BLaER1 treated with 17β-estradiol and CSF1 and Interleukin-3, amounts not matched to agents 10 nM and 100 nM (cell line): Measurements from ENCODE around the gene APOBEC3H.

Experiments used
- H3K27ac ChIP-seq, 11 experiments: shearing (Covaris generic); formaldehyde crosslinking; 2 replicates each; pipeline ENCODE4 v1.8.1; 2022
- H3K27me3 ChIP-seq, 11 experiments: shearing (Covaris generic); formaldehyde crosslinking; 2 replicates each; pipeline ENCODE4 v1.8.1; 2022
- H3K36me3 ChIP-seq, 11 experiments: shearing (Covaris generic); formaldehyde crosslinking; 2 replicates each; pipeline ENCODE4 v1.8.1; 2022
- H3K4me1 ChIP-seq, 10 experiments: shearing (Covaris generic); formaldehyde crosslinking; 2 replicates each; pipeline ENCODE4 v1.8.1; 2022
- H3K4me2 ChIP-seq, 11 experiments: shearing (Covaris generic); formaldehyde crosslinking; 2 replicates each; pipeline ENCODE4 v1.8.1; 2022
- H3K4me3 ChIP-seq, 10 experiments: shearing (Covaris generic); formaldehyde crosslinking; 2 replicates each; pipeline ENCODE4 v1.8.1; 2022
- H3K9ac ChIP-seq, 11 experiments: shearing (Covaris generic); formaldehyde crosslinking; 2 replicates each; pipeline ENCODE4 v1.8.1; 2022
- H3K9me3 ChIP-seq, 11 experiments: shearing (Covaris generic); formaldehyde crosslinking; replicated peaks in 1 of 11; 2 replicates each; pipeline ENCODE4 v1.8.1; 2022
- H4K20me1 ChIP-seq, 11 experiments: shearing (Covaris generic); formaldehyde crosslinking; 2 replicates each; pipeline ENCODE4 v1.8.1; 2022
- Cebpa-rat ChIP-seq, 11 experiments: shearing (Covaris generic); IDR thresholded peaks; 2 replicates each; pipeline ENCODE4 v1.8.1; 2022

The APOBEC3H gene

GRCh38 chr22:39130152-39130704 lies 33.2 kb downstream of the APOBEC3H start:
- no peak overlapping the region for H3K27ac ChIP-seq
- peaks cover 0 to 37% (median 15%) of the 10 kb centered on the region in 10 experiments; a peak in 17 of 20 replicates for H3K4me1 ChIP-seq
- no peak for TF ChIP-seq Cebpa-rat (IDR thresholded peaks at IDR 0.05)
- no peak overlapping the region for H3K4me3 ChIP-seq
- H3K27me3 ChIP-seq, result no peaks in the 10 kb centered on the region
- peak overlapping the region in 1 of 11 experiments; percentile 45; a peak in 1 of 22 replicates for H3K9ac ChIP-seq
- H4K20me1 ChIP-seq, result no peaks in the 10 kb centered on the region; a peak in 1 of 22 replicates
- H3K4me2 ChIP-seq, result peak overlapping the region in 3 of 11 experiments; percentile 91 to 97 (median 96); a peak in 6 of 22 replicates
- H3K9me3 ChIP-seq, result no peaks in the 10 kb centered on the region
- H3K36me3 ChIP-seq, result no peaks in the 10 kb centered on the region

- H3K9me3 ChIP-seq, result no peaks in the 10 kb centered on the region
- peaks cover 0 to 37% (median 15%) of the 10 kb centered on the region in 10 experiments; a peak in 17 of 20 replicates for H3K4me1 ChIP-seq
- TF ChIP-seq Cebpa-rat (IDR thresholded peaks at IDR 0.05), result peak in 3 of 11 experiments; percentile 29 to 63 (median 48); a peak in 4 of 22 replicates
- peak overlapping the region in 4 of 11 experiments; percentile 16 to 57 (median 41); a peak in 6 of 22 replicates for H3K27ac ChIP-seq
- peak overlapping the region in 8 of 11 experiments; percentile 18 to 97 (median 80); a peak in 13 of 22 replicates for H3K4me2 ChIP-seq
- H3K27me3 ChIP-seq, result no peaks in the 10 kb centered on the region
- no peak overlapping the region for H3K4me3 ChIP-seq
- no peaks in the 10 kb centered on the region for H3K36me3 ChIP-seq
- H4K20me1 ChIP-seq, result peaks cover 0 to 3% (median 0%) of the 10 kb centered on the region in 11 experiments; a peak in 1 of 22 replicates
- peak overlapping the region in 6 of 11 experiments; percentile 9 to 55 (median 35); a peak in 4 of 22 replicates for H3K9ac ChIP-seq
These were observed 34.1 kb downstream of the APOBEC3H start for GRCh38 chr22:39130892-39131855.

- peak overlapping the region in 4 of 11 experiments; percentile 83 to 97 (median 94); a peak in 8 of 22 replicates for H3K4me2 ChIP-seq
- no peak for TF ChIP-seq Cebpa-rat (IDR thresholded peaks at IDR 0.05)
- peak overlapping the region in 1 of 11 experiments; percentile 43; a peak in 1 of 22 replicates for H3K27ac ChIP-seq
- H3K9me3 ChIP-seq, result no peaks in the 10 kb centered on the region
- H3K9ac ChIP-seq, result no peak overlapping the region
- H4K20me1 ChIP-seq, result 0 out of 22 replicates have a peak, but pooled peaks cover 0 to 3% (median 0%) of the 10 kb centered on the region in 11 experiments
- H3K27me3 ChIP-seq, result no peaks in the 10 kb centered on the region
- peaks cover 0 to 37% (median 15%) of the 10 kb centered on the region in 10 experiments; a peak in 17 of 20 replicates for H3K4me1 ChIP-seq
- H3K36me3 ChIP-seq, result no peaks in the 10 kb centered on the region
- no peak overlapping the region for H3K4me3 ChIP-seq
These were observed 35.2 kb downstream of the APOBEC3H start for GRCh38 chr22:39132281-39132680.

DNA sequence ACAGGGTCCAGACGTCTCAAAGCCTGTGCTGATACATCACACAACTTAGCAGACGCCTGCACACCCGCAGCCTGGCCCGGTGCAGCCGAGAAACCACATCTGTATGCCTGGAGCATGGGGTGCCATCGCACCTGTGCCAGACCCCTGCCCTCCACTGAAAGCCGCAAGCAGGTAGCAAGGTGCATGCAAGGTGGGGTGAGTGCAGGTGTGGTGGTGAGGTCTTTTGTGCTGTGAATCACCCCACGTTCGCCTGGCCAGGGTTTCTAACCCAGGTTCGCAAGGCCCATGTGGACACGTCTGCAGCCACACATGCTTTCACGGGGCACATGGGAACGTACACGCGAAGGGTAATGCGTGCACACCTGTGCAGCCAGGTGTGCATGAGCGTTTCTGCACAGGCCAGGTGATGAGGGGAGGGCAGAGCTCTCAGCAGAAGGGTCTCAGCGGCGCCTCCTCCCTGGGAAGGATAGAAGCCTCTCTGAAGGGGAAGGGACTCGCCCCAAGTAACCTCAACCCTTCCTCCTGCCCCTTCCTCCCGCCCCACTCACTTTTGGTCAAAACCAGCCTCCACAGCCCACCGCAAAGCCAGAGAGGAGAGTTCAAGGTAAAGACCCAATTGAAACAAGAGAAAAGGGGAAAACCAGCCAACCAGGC lies 36.0 kb downstream of the APOBEC3H start:
- H3K27ac ChIP-seq, result no peak overlapping the region
- no peak overlapping the region for H3K9ac ChIP-seq

DNA sequence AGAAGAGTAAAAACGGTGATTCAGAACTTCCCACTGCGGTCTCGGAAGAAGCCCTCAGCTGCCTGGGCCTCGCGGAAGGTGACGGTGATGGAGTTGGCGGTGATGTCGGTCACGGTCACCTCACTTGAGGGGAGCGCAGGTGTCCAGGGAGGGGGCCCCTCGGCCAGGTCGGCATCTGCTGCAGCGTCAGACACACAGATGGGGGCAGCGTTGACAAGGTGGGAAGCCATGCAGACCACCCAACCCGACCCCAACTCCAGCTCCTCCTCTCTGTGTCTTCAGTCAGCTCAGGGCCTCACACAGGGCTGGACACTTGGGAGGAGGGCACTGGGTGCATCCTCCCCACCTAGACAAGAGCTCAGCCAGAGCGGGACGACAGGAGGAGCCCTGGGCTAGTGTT lies 36.8 kb downstream of the APOBEC3H start:
- Histone ChIP-seq H3K27me3 (no peaks in the 10 kb centered on the region), H3K4me3 (no peak overlapping the region), H3K36me3 (no peaks in the 10 kb centered on the region), H3K9me3 (no peaks in the 10 kb centered on the region), H4K20me1 (peaks cover 0 to 3% (median 0%) of the 10 kb centered on the region in 11 experiments; a peak in 2 of 22 replicates), H3K9ac (no peak overlapping the region), H3K27ac (no peak overlapping the region), H3K4me1 (peaks cover 14 to 43% (median 25%) of the 10 kb centered on the region in 10 experiments), H3K4me2 (no peak overlapping the region)
- no peak for TF ChIP-seq Cebpa-rat (IDR thresholded peaks at IDR 0.05)

More for the DNA sequence above, 36.0 kb downstream of the APOBEC3H start:
- Histone ChIP-seq H3K4me1 (peaks cover 6 to 37% (median 17%) of the 10 kb centered on the region in 10 experiments), H3K27me3 (no peaks in the 10 kb centered on the region), H3K4me3 (no peak overlapping the region), H3K9me3 (no peaks in the 10 kb centered on the region), H3K4me2 (no peak overlapping the region), H3K36me3 (no peaks in the 10 kb centered on the region), H4K20me1 (0 out of 22 replicates have a peak, but pooled peaks cover 0 to 3% (median 0%) of the 10 kb centered on the region in 11 experiments)
- TF ChIP-seq Cebpa-rat (IDR thresholded peaks at IDR 0.05), result no peak

DNA sequence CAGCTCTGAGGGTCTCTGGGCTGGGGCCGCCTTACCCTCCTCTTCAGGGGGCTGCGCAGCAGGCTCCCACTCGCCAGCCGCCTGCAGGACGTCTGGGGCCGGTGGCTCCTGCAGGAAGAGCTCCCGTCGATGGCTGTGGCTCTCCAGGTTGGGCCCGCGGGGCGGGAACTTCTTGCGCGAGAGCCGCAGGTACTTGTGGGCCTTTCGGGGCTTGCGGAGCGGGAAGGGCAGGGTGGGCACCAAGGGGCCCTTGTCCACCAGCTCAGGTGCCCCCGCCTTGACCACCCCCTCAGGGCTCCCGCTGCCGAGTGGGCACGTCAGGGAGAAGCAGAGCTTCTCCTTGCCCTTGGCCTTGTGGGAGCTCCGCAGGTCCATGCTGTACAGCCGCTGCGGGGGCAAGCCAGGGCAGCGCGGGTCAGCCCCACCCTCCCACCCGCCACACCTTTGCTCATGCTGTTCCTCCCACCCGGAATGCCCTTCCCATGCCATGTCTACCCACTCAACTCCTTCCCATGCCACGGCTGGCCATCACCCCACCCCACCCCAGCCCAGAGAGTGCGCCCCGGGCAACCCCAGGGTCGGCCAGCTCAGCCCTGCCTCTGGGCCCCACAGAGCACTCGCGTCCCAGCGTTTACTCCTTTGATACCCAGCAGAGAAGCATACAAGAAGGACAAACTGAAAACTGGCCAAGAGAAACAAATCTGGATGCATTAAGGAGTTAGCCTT lies 37.5 kb downstream of the APOBEC3H start:
- peaks cover 17 to 43% (median 26%) of the 10 kb centered on the region in 10 experiments for H3K4me1 ChIP-seq
- no peaks in the 10 kb centered on the region for H3K9me3 ChIP-seq
- H4K20me1 ChIP-seq, result peaks cover 0 to 3% (median 0%) of the 10 kb centered on the region in 11 experiments; a peak in 2 of 22 replicates
- no peak for TF ChIP-seq Cebpa-rat (IDR thresholded peaks at IDR 0.05)
- H3K9ac ChIP-seq, result no peak overlapping the region
- no peaks in the 10 kb centered on the region for H3K27me3 ChIP-seq
- H3K27ac ChIP-seq, result no peak overlapping the region
- no peak overlapping the region for H3K4me3 ChIP-seq
- no peaks in the 10 kb centered on the region for H3K36me3 ChIP-seq
- no peak overlapping the region for H3K4me2 ChIP-seq

- H3K27ac ChIP-seq, result no peak overlapping the region
- no peak overlapping the region for H3K4me2 ChIP-seq
- peaks cover 0 to 4% (median 0%) of the 10 kb centered on the region in 11 experiments; a peak in 2 of 22 replicates for H4K20me1 ChIP-seq
- no peak overlapping the region for H3K4me3 ChIP-seq
- no peaks in the 10 kb centered on the region for H3K27me3 ChIP-seq
- H3K9ac ChIP-seq, result no peak overlapping the region
- no peaks in the 10 kb centered on the region for H3K9me3 ChIP-seq
- H3K4me1 ChIP-seq, result peaks cover 17 to 36% (median 24%) of the 10 kb centered on the region in 10 experiments
- no peak for TF ChIP-seq Cebpa-rat (IDR thresholded peaks at IDR 0.05)
- H3K36me3 ChIP-seq, result no peaks in the 10 kb centered on the region
These were observed 38.2 kb downstream of the APOBEC3H start for GRCh38 chr22:39135092-39135896.
